Ramos (cell line): ENCODE data around the gene PCSK9.
"Not testable (repeated sequence)": the region's sequence is repeated elsewhere in the genome, so short reads cannot be mapped to it uniquely, and the experiment has no call there.

ENCODE experiments used
- in situ Hi-C: fragments of 300-500 bp; cut with MboI; formaldehyde crosslinking; loops from one replicate; pipeline ENCODE4 v1.14.3; 2022; ENCODE audit warnings: low sequenced_read_pairs; ENCODE audit not compliant: unreplicated experiment

The PCSK9 gene

DNA sequence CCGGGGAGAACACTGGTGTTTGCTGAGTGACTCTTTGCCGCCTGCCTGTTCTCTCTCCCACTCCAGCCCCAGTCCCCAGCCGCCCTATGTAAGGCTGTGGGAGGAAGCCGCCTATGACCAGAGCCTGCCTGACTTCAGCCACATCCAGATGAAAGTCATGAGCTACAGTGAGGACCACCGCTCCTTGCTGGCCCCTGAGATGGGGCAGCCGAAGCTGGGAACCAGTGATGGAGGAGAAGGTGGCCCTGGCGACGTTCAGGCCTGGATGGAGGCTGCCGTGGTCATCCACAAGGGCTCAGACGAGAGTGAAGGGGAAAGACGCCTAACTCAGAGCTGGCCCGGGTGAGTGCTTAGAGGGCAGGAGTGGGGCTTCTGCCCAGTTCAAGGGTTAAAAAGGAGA, 32.4 kb upstream of the PCSK9 start:
- in situ Hi-C loops, result no loop called here

GRCh38 chr1:55007625-55008024, 31.7 kb upstream of the PCSK9 start:
- in situ Hi-C loops, result no loop called here

- in situ Hi-C loops, result no loop called here
Observed at GRCh38 chr1:55010194-55010886, 29.0 kb upstream of the PCSK9 start.

GRCh38 chr1:55010887-55011217, 28.5 kb upstream of the PCSK9 start:
- in situ Hi-C loops, result no loop called here

- in situ Hi-C loops, result no loop called here
Observed at GRCh38 chr1:55012661-55013060, 26.7 kb upstream of the PCSK9 start.

DNA sequence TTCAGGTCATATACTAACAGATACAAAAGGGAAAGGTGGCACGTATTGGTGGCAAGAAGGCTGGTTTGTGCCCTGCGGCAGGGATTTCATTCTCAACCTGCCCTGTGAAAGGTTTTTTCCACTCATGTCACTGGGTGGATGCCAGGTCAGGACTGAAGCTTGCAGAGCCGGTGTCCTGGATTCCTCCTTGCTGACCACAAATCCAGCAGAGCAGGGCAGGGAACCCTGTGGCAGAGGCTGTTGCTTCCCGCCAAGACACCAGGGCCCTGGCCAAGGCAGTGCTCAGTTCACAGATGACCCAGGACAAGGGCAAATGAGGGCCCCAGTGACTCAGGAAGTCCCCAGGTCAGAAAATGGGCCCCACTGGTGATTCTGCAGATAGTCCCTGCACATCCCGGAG, 24.2 kb upstream of the PCSK9 start:
- in situ Hi-C loops, result no loop called here

DNA sequence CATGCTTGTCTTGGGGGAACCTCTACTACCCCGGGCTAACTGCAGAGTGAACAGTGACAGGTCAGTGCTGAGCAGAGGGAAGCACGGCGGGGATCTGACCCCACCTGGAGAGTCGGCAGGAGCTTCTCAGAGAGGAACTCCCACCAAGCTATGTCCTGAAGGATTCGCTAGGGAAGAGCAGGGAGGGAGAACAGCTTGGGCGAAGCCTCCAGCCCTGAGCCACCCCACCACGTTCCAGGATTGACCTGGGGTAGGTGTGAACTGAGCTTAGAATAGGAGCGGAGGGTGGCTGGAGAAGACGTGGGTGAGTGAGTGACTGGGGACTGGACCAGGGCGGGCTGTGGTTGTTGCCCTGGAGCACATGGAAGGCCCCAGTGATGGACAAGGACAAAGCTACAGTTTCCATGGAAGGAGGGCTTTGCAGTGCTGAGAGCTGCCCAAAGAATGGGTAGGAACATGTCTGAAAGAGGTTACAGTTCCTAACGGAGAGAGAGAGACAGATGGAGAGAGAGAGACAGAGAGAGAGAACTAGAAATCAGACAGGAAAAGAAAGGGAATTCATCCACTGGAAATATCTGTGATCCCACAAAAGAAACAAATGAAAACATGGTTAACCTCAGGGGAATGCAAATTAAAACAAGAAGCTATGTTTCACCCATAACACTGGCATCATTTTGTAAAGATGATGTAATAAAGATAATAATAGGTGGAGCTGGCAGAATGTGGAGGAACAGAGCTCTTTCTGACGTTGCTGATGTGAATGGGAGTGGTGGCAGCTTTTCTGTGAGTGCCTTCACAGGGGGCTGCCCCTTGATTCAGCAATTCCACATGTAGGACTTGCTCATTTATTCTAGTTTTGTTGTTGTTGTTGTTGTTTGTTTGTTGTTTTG, 23.4 kb upstream of the PCSK9 start:
- in situ Hi-C loops, result no loop called here

GRCh38 chr1:55018395-55018794, 21.0 kb upstream of the PCSK9 start:
- in situ Hi-C loops, result no loop called here

GRCh38 chr1:55021942-55022546, 17.3 kb upstream of the PCSK9 start:
- in situ Hi-C loops, result no loop called here

DNA sequence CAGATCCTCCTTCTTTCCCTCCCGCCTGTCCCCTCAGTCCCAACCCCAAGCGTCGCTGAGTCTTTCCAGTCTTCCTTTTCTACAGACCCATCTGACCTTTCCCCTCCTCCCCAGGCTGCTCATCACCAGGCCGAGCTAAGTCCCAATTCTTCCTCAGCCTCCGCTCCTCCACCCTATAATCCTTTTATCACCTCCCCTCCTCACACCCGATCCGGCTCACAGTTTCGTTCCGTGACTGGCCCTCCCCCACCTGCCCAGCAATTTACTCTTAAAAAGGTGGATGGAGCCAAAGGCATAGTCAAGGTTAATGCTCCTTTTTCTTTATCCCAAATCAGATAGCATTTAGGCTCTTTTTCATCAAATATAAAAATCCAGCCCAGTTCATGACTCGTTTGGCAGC, 15.2 kb upstream of the PCSK9 start:
- in situ Hi-C loops, result not testable (repeated sequence)

DNA sequence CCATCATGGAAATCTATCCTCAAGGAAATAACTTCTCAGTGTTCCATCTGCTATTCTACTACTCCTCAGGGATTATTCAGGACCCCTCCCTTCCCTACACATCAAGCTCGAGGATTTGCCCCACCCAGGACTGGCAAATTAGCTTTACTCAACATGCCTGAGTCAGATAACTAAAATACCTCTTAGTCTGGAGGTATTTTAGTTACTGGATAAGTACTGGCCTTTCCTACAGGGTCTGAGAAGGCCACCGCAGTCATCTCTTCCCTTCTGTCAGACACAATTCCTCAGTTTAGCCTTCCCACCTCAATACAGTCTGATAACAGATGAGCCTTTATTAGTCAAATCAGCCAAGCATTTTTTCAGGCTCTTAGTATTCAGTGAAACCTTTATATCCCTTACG, 12.7 kb upstream of the PCSK9 start:
- in situ Hi-C loops, result not testable (repeated sequence)

DNA sequence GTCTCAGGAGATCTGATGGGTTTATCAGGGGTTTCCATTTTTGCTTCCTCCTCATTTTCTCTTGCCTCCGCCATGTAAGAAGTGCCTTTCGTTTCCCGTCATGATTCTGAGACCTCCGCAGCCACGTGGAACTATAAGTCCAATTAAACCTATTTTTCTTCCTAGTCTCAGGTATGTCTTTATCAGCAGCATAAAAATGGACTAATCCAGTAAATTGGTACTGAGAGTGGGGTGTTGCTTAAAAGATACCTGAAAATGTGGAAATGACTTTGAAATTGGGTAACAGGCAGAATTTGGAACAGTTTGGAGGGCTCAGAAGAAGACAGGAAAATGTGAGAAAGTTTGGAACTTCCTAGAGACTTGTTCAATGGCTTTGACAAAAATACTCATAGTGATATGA, 8.2 kb upstream of the PCSK9 start:
- in situ Hi-C loops, result not testable (repeated sequence)

DNA sequence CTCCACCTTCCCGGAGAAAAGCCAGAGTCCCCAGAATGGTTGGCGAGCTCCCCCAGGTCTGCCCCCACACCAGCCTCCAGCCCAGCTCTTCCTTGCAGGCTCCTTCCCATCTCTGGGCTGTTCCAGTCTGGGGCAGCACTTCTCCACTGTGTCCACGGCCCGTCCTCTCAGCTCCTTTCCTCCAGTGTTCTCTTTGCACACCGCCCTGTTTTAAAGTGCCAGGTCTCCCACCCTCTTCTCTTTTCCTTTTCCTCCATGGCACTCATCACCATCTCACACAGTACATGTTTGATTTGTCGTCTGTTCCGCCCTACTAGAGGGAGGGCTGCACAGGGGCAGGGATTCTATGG, 6.1 kb upstream of the PCSK9 start:
- in situ Hi-C loops, result no loop called here

GRCh38 chr1:55034476-55035133, 4.7 kb upstream of the PCSK9 start:
- in situ Hi-C loops, result no loop called here

- in situ Hi-C loops, result no loop called here
Observed at GRCh38 chr1:55035904-55036303, 3.4 kb upstream of the PCSK9 start.

GRCh38 chr1:55037733-55038551, 1.4 kb upstream of the PCSK9 start:
- in situ Hi-C loops, result no loop called here

DNA sequence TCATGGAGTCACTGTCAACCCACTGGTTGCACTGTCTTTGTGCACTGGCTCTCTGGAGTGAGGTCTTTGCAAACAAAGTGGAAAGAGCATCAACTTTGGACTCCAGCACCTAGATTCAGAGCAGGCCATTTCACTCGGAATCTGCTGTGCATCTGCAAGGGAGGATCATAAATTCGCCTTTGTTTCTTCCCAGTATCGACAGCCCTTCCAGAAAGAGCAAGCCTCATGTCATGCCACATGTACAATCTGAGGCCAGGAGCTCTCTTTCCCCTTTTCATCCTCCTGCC, 853 bp upstream of the PCSK9 start:
- in situ Hi-C loops, result no loop called here

DNA sequence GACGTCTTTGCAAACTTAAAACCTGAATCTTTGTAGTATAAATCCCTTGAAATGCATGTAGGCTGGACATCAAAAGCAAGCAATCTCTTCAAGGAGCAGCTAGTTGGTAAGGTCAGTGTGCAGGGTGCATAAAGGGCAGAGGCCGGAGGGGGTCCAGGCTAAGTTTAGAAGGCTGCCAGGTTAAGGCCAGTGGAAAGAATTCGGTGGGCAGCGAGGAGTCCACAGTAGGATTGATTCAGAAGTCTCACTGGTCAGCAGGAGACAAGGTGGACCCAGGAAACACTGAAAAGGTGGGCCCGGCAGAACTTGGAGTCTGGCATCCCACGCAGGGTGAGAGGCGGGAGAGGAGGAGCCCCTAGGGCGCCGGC, 390 bp upstream of the PCSK9 start:
- in situ Hi-C loops, result no loop called here

- in situ Hi-C loops, result no loop called here
Observed at GRCh38 chr1:55040083-55040932, 960 bp downstream of the PCSK9 start.
